Skeletal muscle cell (primary cell): Measurements from ENCODE around the gene NUDT4B.
"Not testable (repeated sequence)": the region's sequence is repeated elsewhere in the genome, so short reads cannot be mapped to it uniquely, and the experiment has no call there.

Experiments
- DNase-seq: peaks from one replicate; pipeline ENCODE4 v3.0.0-alpha.2; 2010; ENCODE audit warnings: low read depth
- H3K4me3 ChIP-seq: 2 replicates; pipeline ENCODE4 v1.5.1; 2011; ENCODE audit warnings: low read depth, mild to moderate bottlenecking, control low read depth, low read length, moderate library complexity

Gene NUDT4B

DNA sequence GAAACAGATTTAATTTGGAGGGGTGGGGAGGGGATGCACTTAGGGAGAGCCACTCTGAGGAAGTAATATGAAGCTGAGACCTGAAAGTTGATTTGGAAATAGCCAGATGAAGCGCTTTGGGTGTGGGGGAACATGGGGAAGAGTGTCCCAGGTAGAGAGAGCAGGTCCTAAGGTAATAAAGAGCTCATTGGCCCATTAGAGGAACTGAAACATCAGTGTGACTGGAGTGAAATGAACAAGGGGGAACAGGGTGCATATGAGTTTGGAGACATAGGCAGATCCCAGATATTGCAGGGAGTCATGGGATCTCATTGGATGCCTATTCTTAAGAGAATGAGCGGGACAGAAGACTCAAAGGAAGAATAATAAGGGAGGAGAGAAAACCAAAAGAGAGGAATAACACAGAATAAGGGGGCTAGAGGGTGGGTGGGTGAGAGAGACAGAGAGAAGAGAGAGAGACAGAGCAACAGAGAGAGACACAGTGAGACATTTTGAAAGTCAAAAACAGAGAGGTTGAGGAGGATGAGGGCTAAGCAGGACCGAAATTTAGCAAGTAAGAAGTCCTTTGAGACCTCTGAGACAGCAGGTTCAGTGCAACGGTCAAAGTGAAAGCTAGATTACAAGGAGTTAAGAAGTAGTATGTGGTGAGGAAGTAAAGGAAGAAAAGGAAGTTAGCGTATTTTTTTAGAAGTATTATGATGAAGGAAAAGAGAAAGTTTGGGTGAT is 14.8 kb upstream of the NUDT4B start:
- not testable (repeated sequence) for DNase-seq, H3K4me3 ChIP-seq

GRCh38 chr1:148734311-148734662 is 14.3 kb upstream of the NUDT4B start:
- DNase-seq, H3K4me3 ChIP-seq: not testable (repeated sequence)

DNA sequence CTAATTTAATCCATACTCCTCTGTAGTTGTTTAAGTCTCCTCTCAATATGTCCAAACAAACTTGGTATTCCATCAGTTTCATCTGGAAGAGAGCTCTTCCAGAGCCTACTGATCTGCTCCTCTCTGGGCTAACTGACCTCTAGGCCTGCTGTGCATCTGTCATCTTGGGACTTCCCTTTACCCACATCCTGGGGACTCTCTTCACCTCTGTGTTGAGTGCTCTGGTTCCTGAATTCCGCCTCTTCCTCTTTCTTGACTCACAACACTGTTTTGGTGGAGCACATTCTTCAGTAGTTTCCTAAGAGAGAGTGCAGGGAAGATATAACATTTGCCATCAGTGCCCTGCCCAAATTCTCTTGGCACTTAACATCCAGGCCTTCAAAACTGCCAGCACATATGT is 13.0 kb upstream of the NUDT4B start:
- not testable (repeated sequence) for DNase-seq, H3K4me3 ChIP-seq

DNA sequence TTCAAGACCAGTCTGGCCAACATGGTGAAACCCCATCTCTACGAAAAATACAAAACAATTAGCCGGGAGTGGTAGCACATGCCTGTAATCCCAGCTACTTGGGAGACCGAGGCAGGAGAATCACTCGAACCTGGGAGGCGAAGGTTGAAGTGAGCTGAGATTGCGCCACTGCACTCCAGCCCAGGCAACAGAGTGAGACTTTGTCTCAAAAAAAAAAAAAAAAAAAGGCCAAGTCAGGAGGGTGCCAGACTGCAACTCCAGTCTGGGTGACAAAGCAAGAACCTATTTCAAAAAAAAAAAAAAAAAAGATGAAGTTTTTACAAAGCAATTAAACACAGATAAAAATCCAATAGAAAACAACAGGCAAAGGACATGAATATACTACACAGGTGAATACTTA is 9.9 kb upstream of the NUDT4B start:
- DNase-seq, H3K4me3 ChIP-seq: not testable (repeated sequence)

DNA sequence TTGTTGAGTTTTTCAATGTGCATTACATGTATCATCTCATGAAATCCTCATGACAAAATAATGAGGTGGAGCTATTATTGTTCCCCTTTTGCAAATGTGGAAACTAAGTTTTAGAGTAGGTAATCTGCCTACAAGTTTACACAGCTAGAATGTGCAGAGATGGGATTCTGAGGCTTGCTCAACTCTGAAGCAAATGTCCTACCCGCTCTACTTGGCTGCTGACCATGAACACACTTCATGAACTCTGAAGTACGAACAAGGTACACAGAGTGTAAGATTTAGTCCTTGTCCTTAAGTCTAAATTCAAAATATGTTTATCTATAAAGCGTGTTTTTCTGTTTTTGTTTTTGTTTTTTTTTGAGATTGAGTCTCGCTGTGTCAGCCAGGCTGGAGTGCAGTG is 5.4 kb upstream of the NUDT4B start:
- not testable (repeated sequence) for H3K4me3 ChIP-seq, DNase-seq

DNA sequence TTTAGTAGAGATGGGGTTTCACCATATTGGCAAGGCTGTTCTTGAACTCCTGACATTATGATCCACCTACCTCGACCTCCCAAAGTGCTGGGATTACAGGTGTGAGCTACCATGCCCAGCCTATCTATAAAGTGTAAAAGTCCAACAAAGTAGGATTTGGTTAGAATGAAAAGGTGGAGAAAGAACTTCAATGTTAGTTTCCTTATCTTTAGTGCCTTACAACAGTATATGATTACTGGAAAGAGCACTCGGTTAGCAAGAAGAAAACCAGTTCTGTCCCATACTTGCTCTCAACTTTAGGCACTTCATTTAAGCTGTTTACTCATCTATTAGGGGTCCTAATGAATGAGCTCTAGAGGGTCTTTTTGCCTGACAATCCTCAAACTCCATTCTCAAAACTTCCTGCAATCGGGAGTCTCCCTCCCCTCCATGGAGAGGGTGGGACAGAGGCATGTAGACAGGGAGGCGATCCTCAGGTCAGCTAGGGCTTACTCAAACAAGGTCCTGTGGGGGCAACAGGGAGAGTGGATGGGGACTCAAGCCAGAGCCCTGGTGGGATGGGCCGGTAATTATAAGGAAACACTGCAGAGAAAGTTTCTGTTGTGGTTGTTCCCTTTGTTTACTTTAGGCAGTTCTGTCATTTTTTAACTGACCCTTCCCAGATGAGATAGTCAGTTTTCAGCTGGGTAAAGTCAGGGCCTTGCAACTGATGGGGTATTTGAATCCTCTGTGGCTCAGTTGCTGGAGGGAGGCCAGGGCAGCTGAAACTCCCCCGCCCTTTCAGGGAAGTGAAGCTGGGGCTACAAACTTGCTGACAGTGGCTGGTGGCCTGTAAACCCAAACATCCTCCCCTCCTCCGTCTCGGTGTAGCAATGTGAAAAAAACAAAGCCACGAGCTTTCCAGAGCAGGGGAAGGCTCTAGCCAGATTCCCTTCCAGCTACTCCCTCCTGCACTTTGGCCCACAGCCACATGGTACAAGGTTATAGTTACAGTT is 4.6 kb upstream of the NUDT4B start:
- H3K4me3 ChIP-seq, DNase-seq: not testable (repeated sequence)

DNA sequence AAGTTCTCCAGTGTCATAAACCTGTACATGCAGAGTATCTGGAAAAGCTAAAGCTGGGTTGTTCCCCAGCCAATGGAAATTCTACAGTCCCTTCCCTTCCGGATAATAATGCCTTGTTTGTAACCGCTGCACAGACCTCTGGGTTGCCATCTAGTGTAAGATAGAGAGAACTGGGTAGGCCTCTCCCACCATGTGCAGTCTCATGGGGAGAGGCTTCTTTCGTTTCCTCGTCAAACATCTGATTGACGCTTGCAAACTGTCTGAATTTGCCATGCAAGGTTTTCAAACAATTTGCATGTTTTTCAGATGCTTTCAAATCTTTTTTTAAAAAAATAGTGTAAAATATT is 734 bp downstream of the NUDT4B start:
- DNase-seq, H3K4me3 ChIP-seq: not testable (repeated sequence)

DNA sequence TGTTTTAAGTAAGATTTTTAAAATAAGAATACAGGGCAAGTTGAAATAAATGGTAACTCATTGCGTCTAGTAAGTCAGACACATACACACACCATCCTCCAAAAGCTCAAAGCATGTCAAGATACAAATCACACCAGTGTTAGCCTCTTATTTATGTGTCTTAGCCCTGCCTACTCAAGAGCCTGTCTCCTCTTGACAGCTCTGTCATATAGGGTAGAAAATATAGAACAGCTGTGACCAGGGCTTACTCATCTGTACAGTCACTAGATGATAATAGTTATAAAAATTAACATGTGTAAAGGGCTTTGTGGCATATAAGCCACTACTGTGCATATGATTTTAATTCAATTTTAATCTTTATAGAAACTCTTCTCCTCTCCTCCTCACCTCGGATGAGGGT is 7.7 kb downstream of the NUDT4B start:
- not testable (repeated sequence) for DNase-seq, H3K4me3 ChIP-seq

DNA sequence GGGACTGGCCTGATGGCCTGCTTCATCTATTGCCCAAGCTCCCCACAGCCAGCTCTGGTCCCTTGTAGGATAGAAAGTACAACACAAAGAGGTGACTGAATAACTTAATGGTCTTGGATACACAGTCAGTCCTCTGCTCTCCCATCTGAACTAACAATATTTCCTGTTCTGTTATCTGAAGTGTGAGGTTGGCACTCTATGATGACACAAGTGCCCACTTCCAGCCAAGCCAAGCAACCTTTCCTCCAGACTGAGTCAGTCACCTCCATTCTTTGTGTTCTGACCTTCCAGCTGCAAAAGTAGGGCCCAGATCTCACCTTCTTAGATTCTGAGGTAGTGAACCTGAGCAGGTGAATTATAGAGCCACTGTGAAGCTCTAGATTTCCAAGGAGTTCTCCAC is 8.9 kb downstream of the NUDT4B start:
- H3K4me3 ChIP-seq, DNase-seq: not testable (repeated sequence)

- H3K4me3 ChIP-seq, DNase-seq: not testable (repeated sequence)
These were observed 9.8 kb downstream of the NUDT4B start for GRCh38 chr1:148758412-148758811.

GRCh38 chr1:148758925-148759324 is 10.4 kb downstream of the NUDT4B start:
- not testable (repeated sequence) for DNase-seq, H3K4me3 ChIP-seq

DNA sequence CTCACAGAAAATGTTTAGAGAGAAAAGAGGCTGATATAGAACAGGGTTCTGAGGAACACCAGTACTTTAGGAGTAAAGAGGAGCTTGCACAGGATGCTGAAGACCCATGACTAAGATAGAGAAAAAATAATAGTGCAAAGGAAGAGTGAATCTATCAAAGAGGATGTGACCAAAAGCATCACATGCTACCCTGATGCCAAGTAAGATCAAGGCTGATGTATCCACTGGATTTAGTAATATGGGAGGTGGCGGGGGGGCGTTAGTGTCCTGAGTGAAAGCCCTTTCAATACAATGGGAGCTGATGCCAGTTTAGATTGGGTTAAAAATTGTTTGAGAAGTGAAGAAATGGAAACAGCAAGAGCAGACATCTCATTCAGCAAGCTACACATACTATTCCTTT is 11.2 kb downstream of the NUDT4B start:
- H3K4me3 ChIP-seq, DNase-seq: not testable (repeated sequence)

DNA sequence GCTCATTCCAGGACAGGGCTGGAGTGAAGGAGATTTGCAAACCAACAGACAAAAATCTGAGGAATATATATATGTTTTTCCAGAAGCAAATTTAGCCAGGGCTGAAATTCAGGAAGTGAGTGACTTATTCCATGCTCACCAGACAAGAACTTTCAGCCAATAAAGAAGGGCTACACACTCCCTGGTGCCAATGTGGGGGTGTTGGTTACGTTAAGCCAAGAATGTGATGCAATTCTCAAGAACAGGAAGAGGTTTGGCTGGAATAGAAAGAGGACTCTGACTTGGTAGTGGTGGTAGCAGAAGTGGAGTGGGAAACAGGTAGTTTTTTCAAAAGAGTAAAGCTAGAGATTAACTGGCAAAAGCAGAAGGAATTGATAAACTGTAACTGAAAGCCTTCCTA is 11.6 kb downstream of the NUDT4B start:
- not testable (repeated sequence) for DNase-seq, H3K4me3 ChIP-seq

- not testable (repeated sequence) for H3K4me3 ChIP-seq, DNase-seq
These were observed 12.8 kb downstream of the NUDT4B start for GRCh38 chr1:148761360-148761759.

DNA sequence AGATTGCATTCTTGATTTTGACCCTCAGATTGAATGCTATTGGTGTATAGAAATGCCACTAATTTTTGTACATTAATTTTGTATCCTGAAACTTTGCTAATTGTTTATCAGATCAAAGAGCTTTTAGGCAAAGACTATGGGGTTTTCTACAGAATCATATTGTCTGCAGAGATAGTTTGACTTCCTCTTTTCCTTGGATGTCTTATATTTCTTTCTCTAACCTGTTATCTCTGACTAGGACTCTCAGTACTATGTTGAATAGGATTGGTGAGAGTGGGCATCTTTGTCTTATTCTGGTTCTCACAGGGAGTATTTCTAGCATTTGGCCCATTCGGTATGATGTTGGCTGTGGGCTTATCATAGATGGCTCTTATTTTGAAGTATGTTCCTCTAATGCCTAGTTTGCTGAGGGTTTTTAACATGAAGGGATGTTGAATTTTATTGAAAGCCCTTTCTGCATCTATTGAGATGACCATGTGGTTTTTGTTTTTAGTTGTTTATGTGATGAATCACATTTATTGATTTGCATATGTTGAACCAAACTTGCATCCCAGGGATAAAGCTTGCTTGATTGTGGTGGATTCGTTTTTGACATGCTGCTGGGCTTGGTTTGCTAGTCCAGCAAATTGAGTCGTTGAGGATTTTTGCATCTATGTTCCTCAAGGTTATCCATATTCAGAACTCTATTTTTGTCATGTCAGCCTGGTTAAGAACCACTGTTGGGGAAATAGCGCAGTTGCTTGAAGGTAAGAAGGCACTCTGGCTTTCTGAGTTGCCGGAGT is 16.9 kb downstream of the NUDT4B start:
- not testable (repeated sequence) for H3K4me3 ChIP-seq, DNase-seq

GRCh38 chr1:148768541-148768940 is 20.0 kb downstream of the NUDT4B start:
- DNase-seq, H3K4me3 ChIP-seq: not testable (repeated sequence)

DNA sequence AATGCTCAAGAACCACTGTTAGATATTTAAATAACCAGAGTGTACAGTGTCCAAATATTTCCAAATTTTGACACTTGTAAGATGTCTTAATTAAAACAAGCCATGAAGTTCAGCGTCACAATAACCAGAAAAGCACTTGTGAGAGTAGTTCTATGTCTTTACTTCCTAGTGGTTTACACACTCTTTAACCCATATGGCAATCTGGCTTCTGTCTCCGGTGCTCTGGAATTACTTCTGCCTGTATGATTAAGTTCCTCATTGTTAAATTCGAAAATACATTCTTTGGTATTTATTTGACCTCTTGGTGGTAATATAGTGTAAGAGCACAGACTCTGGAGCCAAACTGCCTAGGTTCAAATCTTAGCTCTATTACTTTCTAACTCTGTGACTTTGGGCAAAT is 20.9 kb downstream of the NUDT4B start:
- H3K4me3 ChIP-seq, DNase-seq: not testable (repeated sequence)

DNA sequence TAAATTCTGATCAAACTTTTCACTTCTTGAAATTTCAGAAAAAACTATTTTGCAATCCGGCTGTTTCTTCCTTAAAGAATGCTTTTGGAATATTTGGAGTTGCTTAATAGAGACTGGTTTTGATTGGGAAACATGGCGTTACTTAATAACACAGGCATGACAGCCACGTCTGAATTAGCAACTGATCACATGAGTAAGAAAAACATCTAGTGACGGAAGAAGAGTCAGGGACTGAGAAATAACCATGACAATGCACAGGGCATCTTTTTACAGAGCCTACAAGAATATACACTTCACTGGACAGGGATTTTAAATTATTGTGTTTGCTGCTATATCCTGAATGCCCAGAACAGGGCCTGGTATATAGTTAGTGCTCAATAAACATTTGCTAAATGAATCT is 25.1 kb downstream of the NUDT4B start:
- DNase-seq, H3K4me3 ChIP-seq: not testable (repeated sequence)

GRCh38 chr1:148774102-148774501 is 25.5 kb downstream of the NUDT4B start:
- not testable (repeated sequence) for H3K4me3 ChIP-seq, DNase-seq

DNA sequence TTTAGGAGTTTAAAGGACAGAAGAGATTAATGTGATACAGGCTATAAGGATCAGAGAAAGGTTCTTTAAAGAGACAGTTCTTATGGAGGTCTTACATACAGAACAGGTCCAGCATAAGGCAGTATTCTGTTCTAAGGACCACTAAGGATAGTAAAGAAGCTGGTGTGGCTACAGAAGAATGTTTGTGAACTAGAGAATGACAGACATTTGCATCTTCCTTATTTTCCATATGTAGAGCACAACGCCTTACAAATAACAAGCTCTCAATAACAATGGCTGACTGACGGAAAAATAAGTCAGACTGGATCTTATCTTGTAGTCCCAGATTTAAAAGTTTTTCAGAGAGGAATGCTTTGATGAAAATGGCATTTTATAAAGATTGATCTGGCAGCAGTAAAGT is 26.7 kb downstream of the NUDT4B start:
- H3K4me3 ChIP-seq, DNase-seq: not testable (repeated sequence)
